D721Med (cell line): Measurements from ENCODE around the gene TTC7B.

Experiments used
- DNase-seq: peaks from one replicate; pipeline ENCODE4 v3.0.0; 2011; ENCODE audit warnings: low spot score; ENCODE audit not compliant: insufficient read length
- FAIRE-seq: peaks from 2 replicates; lab custom pipeline; 2011; peaks lifted over from hg19 to GRCh38; lab: Jason Lieb, UNC
- TF ChIP-seq, protein P1 (sequence below): IDR thresholded peaks from 2 replicates; pipeline ENCODE4 v1.5.1; 2012; ENCODE audit warnings: mild to moderate bottlenecking, control low read depth; ENCODE audit not compliant: insufficient read depth; ENCODE audit errors: missing control alignments

The TTC7B gene

DNA sequence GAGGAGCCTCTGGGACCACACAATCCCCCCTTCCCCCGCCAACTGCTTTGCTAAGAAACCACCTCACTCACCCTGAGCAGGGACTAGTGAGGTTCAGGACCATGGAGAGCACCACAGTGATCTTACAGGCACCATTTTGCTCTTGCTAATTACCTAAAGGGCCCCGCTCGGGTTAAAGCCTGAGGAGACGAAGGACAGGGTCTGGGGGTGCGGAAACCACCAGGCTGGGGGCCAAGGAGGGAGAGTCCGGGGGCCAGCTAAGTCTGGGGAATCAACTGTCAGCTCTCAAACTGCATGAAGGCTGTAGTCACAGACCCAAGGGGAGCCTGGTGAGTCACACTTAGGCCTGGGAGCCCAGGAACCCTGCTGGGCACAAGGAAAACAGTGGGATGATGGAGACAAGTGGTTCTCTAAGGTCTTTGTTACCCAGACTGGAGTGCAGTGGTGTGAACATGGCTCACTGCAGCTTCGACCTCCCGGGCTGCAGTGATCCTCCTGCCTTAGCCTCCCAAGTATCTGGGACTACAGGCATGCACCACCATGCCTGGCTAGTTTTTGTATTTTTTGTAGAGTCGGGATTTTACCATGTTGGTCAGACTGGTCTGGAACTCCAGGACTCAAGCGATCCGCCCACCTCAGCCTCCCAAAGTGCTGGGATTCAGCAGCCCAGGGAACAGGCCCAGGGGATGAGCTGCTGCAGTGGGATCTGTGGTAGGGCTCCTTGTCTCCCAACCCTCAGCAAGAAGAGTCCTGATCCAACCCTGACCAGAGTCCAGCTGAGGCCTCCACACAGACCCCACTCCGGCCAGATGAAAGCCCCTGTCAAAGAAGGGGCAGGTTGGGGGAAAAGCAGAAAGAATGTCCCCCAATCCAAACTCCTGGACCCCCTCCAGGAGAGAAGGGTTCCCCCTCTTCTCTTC lies 320.6 kb downstream of the TTC7B start:
- TF ChIP-seq, protein P1, sequence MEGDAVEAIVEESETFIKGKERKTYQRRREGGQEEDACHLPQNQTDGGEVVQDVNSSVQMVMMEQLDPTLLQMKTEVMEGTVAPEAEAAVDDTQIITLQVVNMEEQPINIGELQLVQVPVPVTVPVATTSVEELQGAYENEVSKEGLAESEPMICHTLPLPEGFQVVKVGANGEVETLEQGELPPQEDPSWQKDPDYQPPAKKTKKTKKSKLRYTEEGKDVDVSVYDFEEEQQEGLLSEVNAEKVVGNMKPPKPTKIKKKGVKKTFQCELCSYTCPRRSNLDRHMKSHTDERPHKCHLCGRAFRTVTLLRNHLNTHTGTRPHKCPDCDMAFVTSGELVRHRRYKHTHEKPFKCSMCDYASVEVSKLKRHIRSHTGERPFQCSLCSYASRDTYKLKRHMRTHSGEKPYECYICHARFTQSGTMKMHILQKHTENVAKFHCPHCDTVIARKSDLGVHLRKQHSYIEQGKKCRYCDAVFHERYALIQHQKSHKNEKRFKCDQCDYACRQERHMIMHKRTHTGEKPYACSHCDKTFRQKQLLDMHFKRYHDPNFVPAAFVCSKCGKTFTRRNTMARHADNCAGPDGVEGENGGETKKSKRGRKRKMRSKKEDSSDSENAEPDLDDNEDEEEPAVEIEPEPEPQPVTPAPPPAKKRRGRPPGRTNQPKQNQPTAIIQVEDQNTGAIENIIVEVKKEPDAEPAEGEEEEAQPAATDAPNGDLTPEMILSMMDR = no peak
- no peak for FAIRE-seq

DNA sequence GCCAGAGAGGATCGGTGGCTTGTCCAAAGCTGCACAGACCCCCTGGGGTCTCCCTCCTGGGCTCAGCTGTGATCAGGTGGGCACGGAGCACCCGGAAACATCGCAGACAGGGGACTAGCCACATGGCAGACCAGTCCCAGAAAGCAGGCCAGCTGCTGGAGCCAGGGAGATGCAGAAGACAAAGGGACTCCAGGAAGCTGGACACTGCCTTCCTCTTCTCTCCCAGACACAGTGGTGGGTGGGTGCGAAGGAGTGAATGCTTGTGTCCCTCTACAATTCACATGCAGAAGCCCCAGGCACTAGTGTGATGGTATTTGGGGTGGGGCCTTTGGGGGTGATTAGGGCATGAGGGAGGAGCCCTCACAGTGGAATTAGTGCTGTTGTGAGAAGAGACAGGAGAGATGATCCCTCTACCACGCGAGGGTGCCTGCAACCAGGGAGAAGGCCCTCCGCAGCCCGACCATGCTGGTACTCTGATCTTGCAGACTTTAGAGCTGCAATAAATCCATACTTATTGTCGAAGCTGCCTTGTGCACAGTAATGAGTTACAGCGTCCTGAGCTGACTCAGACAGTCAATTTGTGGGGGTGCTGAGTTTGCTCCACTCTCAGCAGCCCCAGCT lies 324.2 kb downstream of the TTC7B start:
- DNase-seq (no peak), FAIRE-seq (no peak)
- TF ChIP-seq, protein P1 = no peak

More for the DNA sequence above, 320.6 kb downstream of the TTC7B start:
- no peak for DNase-seq

DNA sequence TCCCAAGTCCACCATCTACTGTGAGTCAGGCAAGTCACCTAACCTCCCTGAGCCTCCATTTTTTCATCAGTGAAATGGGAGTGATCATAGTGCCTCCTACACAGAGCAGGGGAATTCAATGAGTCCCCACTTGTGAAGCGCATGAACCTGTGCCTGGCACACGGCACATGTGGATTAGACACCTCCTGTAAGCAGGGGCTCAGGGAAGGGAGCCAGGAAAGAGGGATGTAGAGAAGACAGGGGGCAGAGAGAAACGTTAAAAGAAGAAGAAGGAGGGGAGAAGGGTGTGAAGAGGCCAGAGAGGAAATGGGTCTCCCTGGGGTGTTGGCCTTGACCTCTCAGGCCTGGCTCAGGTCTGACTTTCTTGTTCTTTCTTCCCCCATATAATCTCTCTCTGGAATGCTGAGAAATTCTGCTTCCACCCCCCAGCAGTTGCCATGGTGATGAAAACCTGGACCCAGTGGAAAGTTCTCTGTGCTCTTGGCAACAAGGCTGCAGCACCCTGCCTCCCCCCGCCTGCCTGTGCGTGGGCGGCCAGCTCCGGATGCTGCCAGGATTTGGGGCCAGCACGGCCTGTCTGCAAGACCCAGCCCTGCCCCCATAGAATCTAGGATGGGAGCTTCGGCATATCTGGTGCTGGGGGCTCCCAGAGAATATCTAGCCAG lies 324.9 kb downstream of the TTC7B start:
- TF ChIP-seq, protein P1 = no peak
- FAIRE-seq = no peak
- no peak for DNase-seq

DNA sequence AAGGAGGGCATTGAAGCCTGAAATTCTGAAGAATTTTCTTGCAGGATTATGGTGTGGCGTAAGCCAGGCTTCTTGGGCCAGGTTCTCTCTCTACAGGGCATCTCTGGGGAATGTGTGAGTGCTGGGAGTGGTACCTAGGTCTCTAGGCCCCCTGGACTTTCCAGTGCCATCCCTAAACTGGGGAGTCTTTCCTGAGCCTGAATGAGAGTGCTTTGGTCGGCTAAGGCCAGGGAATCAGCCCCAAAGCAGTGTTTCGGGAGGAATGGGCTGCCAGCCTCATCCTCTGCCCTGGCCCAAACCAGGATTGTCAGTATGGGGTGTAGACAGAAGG lies 325.5 kb downstream of the TTC7B start:
- DNase-seq (no peak), FAIRE-seq (no peak)
- TF ChIP-seq, protein P1 = no peak

DNA sequence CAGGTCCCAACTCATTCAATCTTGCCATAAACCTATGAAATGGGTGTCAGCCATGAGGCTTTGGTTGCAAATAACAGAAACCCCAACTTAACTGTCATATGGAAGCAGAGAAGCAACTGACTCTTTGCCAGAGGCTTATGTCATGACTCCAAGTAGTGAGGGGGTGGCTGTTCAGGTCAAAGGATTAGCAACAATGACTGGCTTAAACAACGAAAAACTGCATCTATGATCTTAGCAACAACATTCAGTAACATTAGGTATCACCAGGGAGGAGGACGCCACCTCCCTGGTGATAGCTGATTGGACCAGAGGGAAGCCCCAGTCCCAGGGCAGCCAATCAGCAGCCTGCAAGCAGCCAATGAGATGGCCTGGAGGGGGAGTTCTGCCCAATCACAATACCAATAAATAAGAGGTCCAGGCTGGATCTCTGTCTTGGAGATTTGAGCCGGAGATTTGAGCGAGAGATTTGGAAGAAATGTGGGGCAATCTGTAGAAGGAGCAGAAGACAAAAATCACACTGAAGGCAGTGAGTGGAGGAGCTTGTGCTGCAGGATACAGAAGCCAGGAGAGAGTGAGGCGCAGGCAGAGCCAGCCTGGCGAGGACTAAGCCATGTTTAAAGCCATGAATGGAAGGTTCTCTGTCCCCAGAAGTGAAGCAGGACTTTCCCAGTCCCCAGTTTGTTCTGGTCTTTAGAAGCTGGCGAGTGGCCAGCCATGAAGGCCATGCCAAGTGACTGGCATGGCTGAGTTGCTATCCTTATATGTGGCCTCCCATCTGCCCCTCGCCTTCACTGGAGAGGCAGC lies 326.1 kb downstream of the TTC7B start:
- FAIRE-seq = no peak
- no peak for DNase-seq

DNA sequence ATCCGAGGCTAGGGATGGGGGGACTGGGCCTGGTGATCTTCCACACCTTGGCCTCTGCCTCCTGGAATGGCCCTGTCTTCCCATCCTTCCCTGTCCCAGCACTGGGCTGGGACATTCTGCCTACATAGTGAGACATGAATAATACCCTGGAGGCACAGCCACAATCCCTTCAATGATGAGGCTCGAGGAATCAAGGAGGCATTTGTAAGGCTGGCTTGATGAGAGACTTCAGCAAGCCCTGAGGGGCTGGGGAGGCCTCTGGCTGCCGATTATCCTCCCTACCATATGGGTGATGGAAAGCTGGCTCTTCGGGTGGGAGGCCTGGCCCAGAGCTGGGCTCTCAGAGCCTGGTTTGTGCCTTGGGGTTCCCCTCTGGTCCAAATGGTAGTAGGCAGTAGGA lies 326.9 kb downstream of the TTC7B start:
- TF ChIP-seq, protein P1 = no peak
- DNase-seq (no peak), FAIRE-seq (no peak)

More for the DNA sequence above, 326.1 kb downstream of the TTC7B start:
- TF ChIP-seq, protein P1 = no peak
